HuH-7 (cell line): ENCODE results near the gene HS1BP3.

Source experiments
- DNase-seq: peaks from one replicate; pipeline ENCODE4 v3.0.0; 2011; ENCODE audit warnings: low spot score

The HS1BP3 gene

GRCh38 chr2:20617081-20617575 is 33.8 kb downstream of the HS1BP3 start:
- DNase-seq = no peak

GRCh38 chr2:20616341-20616871 is 34.5 kb downstream of the HS1BP3 start:
- no peak for DNase-seq

- no peak for DNase-seq
Observed at GRCh38 chr2:20615466-20616241, 35.2 kb downstream of the HS1BP3 start.

GRCh38 chr2:20615068-20615465 is 35.8 kb downstream of the HS1BP3 start:
- no peak for DNase-seq

GRCh38 chr2:20614201-20615067 is 36.5 kb downstream of the HS1BP3 start:
- no peak for DNase-seq

- DNase-seq = no peak
Observed at GRCh38 chr2:20612925-20613916, 37.7 kb downstream of the HS1BP3 start.

DNA sequence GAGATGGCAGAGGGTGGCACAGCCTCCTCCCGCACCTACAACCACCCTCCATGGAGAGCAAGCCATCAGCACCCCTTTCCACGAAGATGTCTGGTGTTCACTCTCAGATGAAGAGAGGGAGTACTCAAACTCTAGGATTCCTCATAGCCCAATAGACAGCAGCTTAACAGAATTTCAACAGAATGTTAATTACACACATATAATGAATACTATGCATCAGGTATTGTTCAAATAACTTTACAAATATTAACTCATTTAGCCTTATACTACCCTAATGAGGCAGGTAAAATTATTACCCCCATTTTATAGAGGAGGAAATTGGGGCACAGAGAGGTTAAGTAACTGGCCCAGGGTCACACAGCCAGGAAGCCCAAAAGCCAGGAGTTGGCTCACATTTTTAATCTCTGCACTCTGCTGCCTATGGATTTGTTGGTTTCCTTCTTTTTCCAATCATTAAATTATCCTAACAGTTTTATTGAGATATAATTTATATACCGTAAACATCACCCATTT is 39.0 kb downstream of the HS1BP3 start:
- no peak for DNase-seq

DNA sequence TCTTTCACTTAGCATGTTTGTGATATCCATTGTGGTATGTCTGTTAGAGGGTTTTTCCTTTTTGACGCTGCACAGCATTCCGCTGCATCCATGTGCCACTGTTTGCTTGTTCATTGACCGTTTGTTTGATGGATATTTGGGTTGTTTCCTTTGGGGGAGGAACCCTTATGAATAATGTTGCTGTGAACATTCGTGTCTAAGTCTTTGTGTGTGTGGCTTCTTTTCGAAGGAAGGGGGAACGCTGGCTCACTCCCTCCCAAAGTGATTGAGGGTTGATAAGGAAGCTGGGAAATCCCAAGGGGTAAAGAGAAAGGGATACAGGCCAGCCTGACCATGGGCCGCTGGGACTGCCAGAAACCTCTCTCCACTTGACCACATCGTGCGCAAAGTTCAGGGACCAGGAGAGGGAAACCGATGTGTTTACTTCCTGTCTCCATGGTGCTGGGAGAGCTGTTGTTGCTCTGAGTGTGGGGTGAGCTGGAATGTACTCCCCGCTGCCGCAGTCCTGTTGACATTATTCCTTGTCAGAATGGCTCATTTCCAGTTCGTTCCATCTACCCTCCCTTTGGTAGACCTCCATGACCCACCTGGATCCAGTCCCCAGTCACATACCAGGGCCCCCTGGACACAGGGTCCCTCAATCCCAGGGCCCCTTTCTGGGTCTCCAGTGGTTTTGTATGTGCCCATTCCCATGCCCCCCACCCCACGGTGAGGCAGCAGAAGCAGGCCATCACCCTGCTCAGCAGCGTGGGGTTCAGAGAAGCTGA is 39.6 kb downstream of the HS1BP3 start:
- DNase-seq = no peak

GRCh38 chr2:20609995-20610357 is 40.9 kb downstream of the HS1BP3 start:
- no peak for DNase-seq

DNA sequence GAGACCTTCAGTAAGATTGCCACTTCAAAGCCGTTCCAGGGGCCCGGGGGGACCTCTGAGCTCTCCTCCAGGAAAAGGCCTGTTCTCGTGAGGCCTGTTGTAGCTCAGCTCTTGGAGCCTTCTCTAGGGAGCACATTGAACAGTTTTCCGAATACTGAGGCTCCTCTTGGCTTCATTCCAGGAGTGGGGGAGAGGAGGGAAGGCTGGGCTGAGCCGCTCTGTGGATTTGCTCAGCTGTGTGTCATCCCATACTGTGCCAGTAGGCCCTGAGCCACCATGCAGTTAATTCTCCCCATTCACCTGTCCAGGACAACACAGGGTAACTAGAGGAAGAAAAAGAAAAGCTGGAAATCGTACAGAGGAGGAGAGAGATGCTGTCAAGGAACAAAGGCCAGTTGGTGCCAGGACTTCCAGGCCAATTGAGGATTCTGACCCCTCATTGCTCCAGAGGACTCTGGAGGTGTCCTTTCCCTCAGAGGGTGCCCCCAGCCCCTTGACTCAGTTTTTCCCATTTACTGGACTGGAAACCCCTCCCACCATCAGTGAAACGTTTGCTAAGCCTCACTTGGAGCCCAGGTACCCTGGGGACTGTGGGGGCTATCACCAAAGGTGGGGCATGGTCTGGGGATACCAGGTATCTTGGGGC is 41.4 kb downstream of the HS1BP3 start:
- DNase-seq = no peak

- DNase-seq = no peak
Observed at GRCh38 chr2:20608666-20609348, 42.1 kb downstream of the HS1BP3 start.

DNA sequence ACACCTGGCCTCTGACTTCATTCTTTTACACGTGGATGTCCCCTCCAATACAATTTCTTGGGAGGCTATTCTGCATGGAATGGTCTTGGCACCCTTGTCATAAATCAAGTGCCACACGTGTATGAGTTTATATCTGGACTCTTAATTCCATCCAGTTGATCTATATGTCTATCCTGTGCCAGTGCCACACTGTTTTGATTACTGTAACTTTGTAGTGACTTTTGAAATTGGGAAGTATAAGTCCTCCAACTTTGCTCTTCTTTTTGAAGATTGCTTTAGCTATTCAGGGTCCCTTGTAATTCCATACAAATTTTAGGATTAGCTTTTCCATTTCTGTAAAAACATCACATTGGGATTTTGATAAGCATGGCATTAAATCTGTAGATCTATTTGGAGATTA is 43.5 kb downstream of the HS1BP3 start:
- no peak for DNase-seq

DNA sequence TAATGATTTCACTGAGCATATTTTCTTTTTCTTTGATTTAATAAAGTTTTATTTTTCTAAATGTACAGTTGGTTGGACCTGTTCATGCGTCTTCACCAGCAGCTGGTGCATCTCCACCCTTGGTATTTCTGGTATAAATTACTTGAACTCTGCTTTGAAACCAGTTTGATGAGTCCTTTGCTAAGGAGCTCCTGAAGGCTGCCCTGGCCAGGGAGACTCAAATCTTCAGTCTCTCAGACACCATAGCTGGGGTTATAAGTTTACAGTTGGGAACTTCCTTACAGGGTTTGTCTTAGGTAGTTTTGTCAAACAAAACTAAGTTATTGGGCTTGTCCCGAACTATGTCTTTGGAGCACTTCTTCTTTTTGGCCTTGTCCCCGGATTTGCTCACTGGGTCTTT is 44.7 kb downstream of the HS1BP3 start:
- no peak for DNase-seq

- no peak for DNase-seq
Observed at GRCh38 chr2:20604951-20605381, 45.9 kb downstream of the HS1BP3 start.

DNA sequence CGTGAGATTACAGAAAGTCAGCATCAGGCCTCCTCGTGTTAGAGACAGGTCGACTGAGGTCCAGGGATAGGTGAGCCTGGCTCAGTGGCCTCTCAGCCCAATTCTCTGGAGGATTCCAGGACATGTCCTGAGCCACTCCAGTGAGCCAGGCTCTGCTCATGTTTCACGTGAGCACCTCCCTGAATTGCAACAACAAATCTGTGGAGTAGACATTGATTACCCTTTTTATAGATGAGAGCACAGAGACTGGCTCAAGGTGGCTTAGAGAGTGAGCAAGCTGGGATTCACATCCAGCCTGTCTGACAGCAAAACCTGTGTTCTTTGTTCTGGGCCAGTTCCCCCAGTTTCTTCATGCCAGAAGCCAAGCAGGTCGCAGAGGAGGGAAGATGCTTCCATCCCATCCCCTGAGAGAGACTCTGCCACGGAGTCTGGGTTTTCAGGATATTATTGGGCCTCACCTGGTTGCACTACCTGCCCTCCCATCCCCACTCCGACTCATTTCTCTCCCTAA is 46.4 kb downstream of the HS1BP3 start:
- no peak for DNase-seq

GRCh38 chr2:20603791-20604190 is 47.1 kb downstream of the HS1BP3 start:
- DNase-seq = no peak

DNA sequence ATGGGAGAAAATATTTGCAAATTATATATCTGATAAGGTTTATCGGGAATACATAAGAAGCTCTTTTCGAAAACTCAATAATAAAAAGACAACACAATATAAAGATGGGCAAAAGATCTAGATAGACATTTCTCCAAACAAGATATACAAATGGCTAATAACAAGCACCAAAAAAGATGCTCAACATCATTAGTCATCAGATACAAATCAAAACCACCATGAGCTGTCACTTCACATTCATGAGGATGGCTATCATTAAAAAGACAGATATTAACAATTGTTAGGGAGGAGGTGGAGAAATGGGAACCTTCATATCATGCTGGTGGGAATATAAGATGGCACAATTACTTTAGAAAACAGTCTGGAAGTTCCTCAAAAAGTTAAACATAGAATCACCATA is 48.1 kb downstream of the HS1BP3 start:
- DNase-seq = no peak

DNA sequence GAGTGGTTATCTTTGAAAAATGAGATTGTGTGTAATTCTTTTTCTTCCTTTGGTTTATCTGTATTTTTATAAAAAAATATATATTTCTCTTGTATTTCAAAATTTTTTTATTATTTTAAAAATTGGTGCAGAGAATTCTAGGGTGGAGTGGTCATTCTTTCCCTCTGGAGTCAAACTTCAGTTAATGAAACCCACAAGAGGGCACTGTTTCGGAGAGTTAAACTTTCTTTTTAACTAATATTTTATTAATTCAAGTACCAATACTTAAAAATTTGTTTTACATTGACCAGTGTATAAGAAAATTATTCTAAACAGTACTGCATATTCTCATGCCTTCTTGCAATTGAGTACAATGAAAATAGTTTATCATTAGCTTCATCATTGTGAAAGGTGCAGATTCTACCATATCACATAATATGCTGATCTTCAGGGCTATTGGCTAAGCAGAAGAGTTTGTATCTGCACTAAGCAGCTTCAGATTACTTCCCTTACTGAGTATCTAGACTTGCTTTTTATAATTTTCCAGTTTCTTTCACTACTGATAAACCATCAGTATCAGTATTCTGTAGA is 50.1 kb downstream of the HS1BP3 start:
- DNase-seq = no peak

GRCh38 chr2:20599861-20600461 is 50.9 kb downstream of the HS1BP3 start:
- no peak for DNase-seq
